HUES48 (cell line): ENCODE data around the gene LCP1.
"Not testable (repeated sequence)": the region's sequence is repeated elsewhere in the genome, so short reads cannot be mapped to it uniquely, and the experiment has no call there.

Experiments used
- H3K27ac ChIP-seq: one replicate; pipeline ENCODE4 v1.7.0; 2013; ENCODE audit warnings: low read depth, low read length, inconsistent platforms
- H3K27me3 ChIP-seq: 2 replicates; pipeline ENCODE4 v1.6.1; 2013; ENCODE audit warnings: mild to moderate bottlenecking, low read length; ENCODE audit not compliant: control insufficient read depth, insufficient read depth
- H3K36me3 ChIP-seq: 2 replicates; pipeline ENCODE4 v1.6.1; 2013; ENCODE audit warnings: low read length; ENCODE audit not compliant: control insufficient read depth, insufficient read depth
- H3K4me1 ChIP-seq: 2 replicates; pipeline ENCODE4 v1.6.1; 2013; ENCODE audit warnings: mild to moderate bottlenecking, low read length; ENCODE audit not compliant: control insufficient read depth, insufficient read depth
- H3K4me3 ChIP-seq: 2 replicates; pipeline ENCODE4 v1.5.1; 2013; ENCODE audit warnings: mild to moderate bottlenecking, low read depth, low read length
- H3K9ac ChIP-seq: 2 replicates; pipeline ENCODE4 v1.6.1; 2013; ENCODE audit warnings: mild to moderate bottlenecking, low read depth, low read length, moderate library complexity
- H3K9me3 ChIP-seq: 2 replicates; pipeline ENCODE4 v1.6.1; 2013; ENCODE audit warnings: low read length; ENCODE audit not compliant: control insufficient read depth, insufficient read depth

LCP1 gene, protein sequence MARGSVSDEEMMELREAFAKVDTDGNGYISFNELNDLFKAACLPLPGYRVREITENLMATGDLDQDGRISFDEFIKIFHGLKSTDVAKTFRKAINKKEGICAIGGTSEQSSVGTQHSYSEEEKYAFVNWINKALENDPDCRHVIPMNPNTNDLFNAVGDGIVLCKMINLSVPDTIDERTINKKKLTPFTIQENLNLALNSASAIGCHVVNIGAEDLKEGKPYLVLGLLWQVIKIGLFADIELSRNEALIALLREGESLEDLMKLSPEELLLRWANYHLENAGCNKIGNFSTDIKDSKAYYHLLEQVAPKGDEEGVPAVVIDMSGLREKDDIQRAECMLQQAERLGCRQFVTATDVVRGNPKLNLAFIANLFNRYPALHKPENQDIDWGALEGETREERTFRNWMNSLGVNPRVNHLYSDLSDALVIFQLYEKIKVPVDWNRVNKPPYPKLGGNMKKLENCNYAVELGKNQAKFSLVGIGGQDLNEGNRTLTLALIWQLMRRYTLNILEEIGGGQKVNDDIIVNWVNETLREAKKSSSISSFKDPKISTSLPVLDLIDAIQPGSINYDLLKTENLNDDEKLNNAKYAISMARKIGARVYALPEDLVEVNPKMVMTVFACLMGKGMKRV

GRCh38 chr13:46181840-46182490 lies at the start of gene LCP1:
Gene LCP1, minus strand, starts transcription at chr13:46182177. Its CDS starts 22,515 bp downstream, at chr13:46159662.
- Histone ChIP-seq H3K27me3 (no peaks in the 10 kb centered on the region), H3K4me3 (no peak within 1 kb of the TSS), H3K4me1 (no peaks in the 10 kb centered on the region; the same call in 1 of the 2 replicates), H3K36me3 (no peaks in the 10 kb centered on the region), H3K27ac (no peak within 1 kb of the TSS), H3K9ac (no peak within 1 kb of the TSS), H3K9me3 (no peaks in the 10 kb centered on the region)

GRCh38 chr13:46229251-46229650 lies 47.3 kb upstream of the LCP1 start:
- Histone ChIP-seq H3K4me1 (no peaks in the 10 kb centered on the region), H3K36me3 (no peaks in the 10 kb centered on the region), H3K27me3 (no peaks in the 10 kb centered on the region), H3K27ac (no peak overlapping the region), H3K9ac (no peak overlapping the region), H3K4me3 (no peak overlapping the region), H3K9me3 (no peaks in the 10 kb centered on the region; the same call in 1 of the 2 replicates)

DNA sequence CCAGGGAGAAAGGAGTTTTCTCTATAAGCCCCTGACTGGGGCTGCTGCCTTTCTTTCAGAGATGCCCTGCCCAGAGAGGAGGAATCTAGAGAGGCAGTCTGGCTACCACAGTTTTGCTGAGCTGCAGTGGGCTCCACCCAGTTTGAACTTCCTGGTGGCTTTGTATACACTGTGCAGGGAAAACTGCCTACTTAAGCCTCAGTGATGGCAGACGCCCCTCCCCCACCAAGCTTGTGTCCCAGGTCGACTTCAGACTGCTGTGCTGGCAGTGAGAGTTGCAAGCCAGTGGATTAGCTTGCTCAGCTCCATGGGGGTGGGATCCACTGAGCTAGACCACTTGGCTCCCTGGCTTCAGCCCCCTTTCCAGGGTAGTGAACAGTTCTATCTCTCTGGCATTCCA lies 38.3 kb upstream of the LCP1 start:
- H3K4me3 ChIP-seq, H3K27ac ChIP-seq, H3K9ac ChIP-seq, H3K4me1 ChIP-seq, H3K27me3 ChIP-seq, H3K36me3 ChIP-seq, H3K9me3 ChIP-seq: not testable (repeated sequence)

GRCh38 chr13:46214741-46215140 lies 32.8 kb upstream of the LCP1 start:
- H3K36me3 ChIP-seq, H3K4me1 ChIP-seq, H3K27ac ChIP-seq, H3K4me3 ChIP-seq, H3K9ac ChIP-seq, H3K9me3 ChIP-seq: not testable (repeated sequence)
- H3K27me3 ChIP-seq: peaks cover 22% of the 10 kb centered on the region

- H3K4me1 ChIP-seq: peaks cover 5% of the 10 kb centered on the region
These were observed 31.3 kb upstream of the LCP1 start for GRCh38 chr13:46213242-46213641.

GRCh38 chr13:46211483-46212351 lies 29.7 kb upstream of the LCP1 start, which contains the start of gene LRRC63:
Gene LRRC63, plus strand, starts transcription at chr13:46211928. Its CDS starts 1,107 bp downstream, at chr13:46213035.
- Histone ChIP-seq H3K27ac (no peak within 1 kb of the TSS), H3K4me3 (peak within 1 kb of the TSS; percentile 67), H3K27me3 (peaks cover 22% of the 10 kb centered on the region), H3K9ac (no peak within 1 kb of the TSS), H3K9me3 (no peaks in the 10 kb centered on the region), H3K36me3 (no peaks in the 10 kb centered on the region), H3K4me1 (peaks cover 10% of the 10 kb centered on the region)

More at GRCh38 chr13:46213242-46213641, 31.3 kb upstream of the LCP1 start:
- Histone ChIP-seq H3K9me3 (no peaks in the 10 kb centered on the region), H3K27ac (no peak overlapping the region), H3K27me3 (peaks cover 22% of the 10 kb centered on the region), H3K4me3 (no peak overlapping the region), H3K36me3 (no peaks in the 10 kb centered on the region), H3K9ac (no peak overlapping the region)

- peak overlapping the region; percentile 67 for H3K4me3 ChIP-seq
- H3K4me1 ChIP-seq: peaks cover 10% of the 10 kb centered on the region
- H3K9ac ChIP-seq: no peak overlapping the region
- no peaks in the 10 kb centered on the region for H3K9me3 ChIP-seq
- H3K27me3 ChIP-seq: peaks cover 22% of the 10 kb centered on the region
- H3K36me3 ChIP-seq: no peaks in the 10 kb centered on the region
- H3K27ac ChIP-seq: no peak overlapping the region
These were observed 29.1 kb upstream of the LCP1 start for GRCh38 chr13:46211116-46211482.

DNA sequence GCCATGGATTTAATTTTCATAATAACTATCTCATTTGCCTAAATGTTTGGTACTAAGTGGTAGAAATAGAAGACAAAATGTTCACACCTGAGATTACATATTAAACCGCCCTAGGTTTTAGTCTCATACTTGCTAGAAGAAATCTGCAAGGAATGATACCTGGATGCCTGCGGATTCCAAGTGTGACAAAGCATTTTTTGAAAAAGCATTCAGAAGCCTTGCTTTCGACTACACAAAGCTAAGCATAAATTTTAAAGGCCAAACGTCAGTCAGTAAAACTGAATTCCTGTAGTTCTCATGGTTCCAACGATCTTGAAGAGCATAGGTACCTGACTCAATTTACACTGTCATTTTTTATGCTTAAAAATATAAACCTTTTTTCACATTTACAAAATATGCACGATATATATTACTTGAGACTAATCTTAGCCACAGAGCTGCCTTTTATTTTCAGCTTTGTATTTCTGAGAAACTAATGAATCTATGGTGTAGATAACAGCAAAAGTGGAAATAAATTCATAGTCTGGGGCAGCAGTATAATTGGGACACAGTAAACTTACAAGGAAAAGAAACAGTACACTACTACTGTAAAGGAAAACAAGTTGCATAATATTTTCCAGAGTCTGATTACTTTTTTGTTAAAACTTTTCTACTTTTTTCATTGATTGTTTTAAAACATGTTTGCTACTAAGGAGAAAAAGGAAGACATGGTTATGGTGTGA lies 28.5 kb upstream of the LCP1 start:
- Histone ChIP-seq H3K9ac (no peak overlapping the region), H3K27ac (no peak overlapping the region), H3K4me3 (no peak overlapping the region), H3K4me1 (peaks cover 10% of the 10 kb centered on the region), H3K27me3 (peaks cover 22% of the 10 kb centered on the region), H3K36me3 (no peaks in the 10 kb centered on the region), H3K9me3 (no peaks in the 10 kb centered on the region)

DNA sequence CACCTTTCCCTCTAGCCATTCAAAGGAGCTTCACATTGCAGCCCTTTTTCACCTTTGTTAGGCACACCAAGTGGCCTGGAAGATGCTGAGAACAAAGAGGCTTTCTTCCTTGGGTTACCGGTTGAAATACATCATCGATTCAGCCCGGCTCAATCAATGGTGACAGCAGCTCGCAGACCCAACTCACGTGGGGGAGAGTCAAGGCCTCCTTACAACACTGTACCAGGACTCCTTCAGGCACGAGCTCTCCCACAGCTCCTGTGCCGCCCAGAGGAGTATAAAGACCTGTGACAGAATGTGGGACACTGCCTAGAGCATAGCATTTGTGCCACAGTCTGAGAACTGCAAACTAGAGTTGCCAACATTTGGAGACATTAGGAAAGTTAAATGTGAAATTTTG lies 25.9 kb upstream of the LCP1 start:
- H3K4me1 ChIP-seq: peaks cover 10% of the 10 kb centered on the region
- H3K27ac ChIP-seq: no peak overlapping the region
- no peaks in the 10 kb centered on the region for H3K36me3 ChIP-seq
- H3K27me3 ChIP-seq: peaks cover 22% of the 10 kb centered on the region
- no peaks in the 10 kb centered on the region for H3K9me3 ChIP-seq
- H3K4me3 ChIP-seq: no peak overlapping the region
- no peak overlapping the region for H3K9ac ChIP-seq

DNA sequence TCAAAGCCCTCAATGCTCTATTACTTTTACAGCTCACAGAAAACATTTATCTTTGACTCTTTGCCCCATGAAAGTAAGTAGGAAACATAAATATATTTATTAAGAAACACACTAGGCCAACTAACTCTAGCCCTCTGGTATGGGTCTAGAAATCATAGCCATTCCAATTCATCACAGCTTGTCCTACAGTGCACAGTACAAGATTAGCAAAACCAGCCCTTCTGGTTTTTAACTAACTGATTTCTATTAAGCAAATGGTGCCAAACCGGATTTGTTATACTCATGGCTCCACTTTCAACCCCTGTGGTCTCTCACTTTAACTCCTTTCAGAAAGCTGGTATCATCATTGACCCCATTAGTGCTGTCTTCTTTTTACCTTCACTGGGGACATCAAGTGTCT lies 24.2 kb upstream of the LCP1 start:
- no peak overlapping the region for H3K9ac ChIP-seq
- H3K4me1 ChIP-seq: peaks cover 5% of the 10 kb centered on the region
- peaks cover 7% of the 10 kb centered on the region for H3K27me3 ChIP-seq
- H3K4me3 ChIP-seq: no peak overlapping the region
- no peak overlapping the region for H3K27ac ChIP-seq
- no peaks in the 10 kb centered on the region for H3K36me3 ChIP-seq
- no peaks in the 10 kb centered on the region for H3K9me3 ChIP-seq
